Retinal pigment epithelial cell (primary cell): ENCODE results near the gene HYLS1.

Source experiments
- DNase-seq: peaks from one replicate; pipeline ENCODE4 v3.0.0-alpha.2; 2010; ENCODE audit warnings: low read depth
- H3K4me3 ChIP-seq: 2 replicates; pipeline ENCODE4 v1.5.1; 2011; ENCODE audit warnings: mild to moderate bottlenecking, low read length, control low read depth, moderate library complexity
- TF ChIP-seq, protein P1 (sequence below): conservative IDR thresholded peaks from 2 replicates; pipeline ENCODE4 v1.5.1; 2011; ENCODE audit warnings: low read depth, low read length, control low read depth, inconsistent platforms

HYLS1 gene

DNA sequence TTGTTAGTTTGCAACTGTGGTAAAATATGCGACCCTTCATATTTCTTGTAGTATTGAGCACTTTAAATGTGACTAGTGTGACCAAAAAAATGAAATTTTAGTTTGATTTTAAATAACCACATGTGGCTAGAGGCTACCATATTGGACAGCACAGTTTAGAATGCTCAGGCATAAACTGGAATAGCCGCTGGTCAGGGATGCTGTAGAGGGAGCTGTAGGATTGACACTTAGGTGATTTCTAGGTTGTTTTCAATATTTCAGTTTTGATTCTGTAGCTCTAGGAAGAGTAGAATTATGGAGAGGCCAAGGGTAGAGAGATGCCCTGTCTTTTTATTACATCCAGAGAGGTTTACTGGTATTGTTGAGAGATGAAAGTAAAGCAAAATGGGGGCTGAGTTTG is 47.6 kb downstream of the HYLS1 start:
- TF ChIP-seq, protein P1, sequence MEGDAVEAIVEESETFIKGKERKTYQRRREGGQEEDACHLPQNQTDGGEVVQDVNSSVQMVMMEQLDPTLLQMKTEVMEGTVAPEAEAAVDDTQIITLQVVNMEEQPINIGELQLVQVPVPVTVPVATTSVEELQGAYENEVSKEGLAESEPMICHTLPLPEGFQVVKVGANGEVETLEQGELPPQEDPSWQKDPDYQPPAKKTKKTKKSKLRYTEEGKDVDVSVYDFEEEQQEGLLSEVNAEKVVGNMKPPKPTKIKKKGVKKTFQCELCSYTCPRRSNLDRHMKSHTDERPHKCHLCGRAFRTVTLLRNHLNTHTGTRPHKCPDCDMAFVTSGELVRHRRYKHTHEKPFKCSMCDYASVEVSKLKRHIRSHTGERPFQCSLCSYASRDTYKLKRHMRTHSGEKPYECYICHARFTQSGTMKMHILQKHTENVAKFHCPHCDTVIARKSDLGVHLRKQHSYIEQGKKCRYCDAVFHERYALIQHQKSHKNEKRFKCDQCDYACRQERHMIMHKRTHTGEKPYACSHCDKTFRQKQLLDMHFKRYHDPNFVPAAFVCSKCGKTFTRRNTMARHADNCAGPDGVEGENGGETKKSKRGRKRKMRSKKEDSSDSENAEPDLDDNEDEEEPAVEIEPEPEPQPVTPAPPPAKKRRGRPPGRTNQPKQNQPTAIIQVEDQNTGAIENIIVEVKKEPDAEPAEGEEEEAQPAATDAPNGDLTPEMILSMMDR = no peak
- H3K4me3 ChIP-seq = no peak overlapping the region
- DNase-seq = no peak

- no peak for DNase-seq
- no peak overlapping the region for H3K4me3 ChIP-seq
- TF ChIP-seq, protein P1 = no peak
Measured at GRCh38 chr11:125935618-125936199, 48.2 kb downstream of the HYLS1 start.

- no peak overlapping the region for H3K4me3 ChIP-seq
- no peak for DNase-seq
- TF ChIP-seq, protein P1 = no peak
Measured at GRCh38 chr11:125938418-125938817, 51.0 kb downstream of the HYLS1 start.

GRCh38 chr11:125939081-125939521 is 51.6 kb downstream of the HYLS1 start:
- DNase-seq = no peak
- TF ChIP-seq, protein P1 = no peak
- H3K4me3 ChIP-seq = no peak overlapping the region

DNA sequence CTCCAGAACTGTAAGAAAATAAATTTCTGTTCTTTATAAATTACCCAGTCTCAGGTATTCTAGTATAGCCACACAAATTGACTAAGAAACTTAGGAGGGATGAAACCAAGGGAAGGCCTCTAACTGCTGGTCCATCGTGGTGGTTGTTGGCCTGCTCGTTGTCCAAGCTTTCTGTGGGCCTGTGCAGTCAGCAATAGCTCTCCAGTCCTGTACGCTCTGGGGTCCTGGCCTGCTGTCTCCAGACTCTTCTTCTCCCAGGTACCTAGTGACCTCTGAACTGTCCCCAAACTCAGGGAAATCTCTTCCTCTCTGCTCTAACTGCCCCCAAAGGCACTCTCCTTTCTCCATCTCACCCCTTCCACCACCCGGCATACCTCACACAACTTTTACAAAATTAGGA is 52.7 kb downstream of the HYLS1 start:
- no peak for DNase-seq
- TF ChIP-seq, protein P1 = no peak

GRCh38 chr11:125941267-125941618 is 53.8 kb downstream of the HYLS1 start:
- no peak overlapping the region for H3K4me3 ChIP-seq
- TF ChIP-seq, protein P1 = no peak
- no peak for DNase-seq

More for the DNA sequence above, 52.7 kb downstream of the HYLS1 start:
- no peak overlapping the region for H3K4me3 ChIP-seq
